Rectal smooth muscle tissue (tissue), 1 donor: ENCODE measurements around the gene LDB3.

Source experiments
- H3K27ac ChIP-seq: one replicate; pipeline ENCODE4 v1.7.0; 2013; ENCODE audit warnings: low read depth, low read length, inconsistent platforms
- H3K27me3 ChIP-seq: one replicate; pipeline ENCODE4 v1.7.0; 2013; ENCODE audit warnings: low read length; ENCODE audit not compliant: control insufficient read depth, insufficient read depth
- H3K36me3 ChIP-seq: one replicate; pipeline ENCODE4 v1.7.0; 2013; ENCODE audit warnings: low read length; ENCODE audit not compliant: control insufficient read depth, insufficient read depth
- H3K4me1 ChIP-seq: one replicate; pipeline ENCODE4 v1.7.0; 2013; ENCODE audit warnings: low read length; ENCODE audit not compliant: control insufficient read depth, insufficient read depth
- H3K4me3 ChIP-seq: one replicate; pipeline ENCODE4 v1.7.0; 2013; ENCODE audit warnings: low read length
- H3K9ac ChIP-seq: one replicate; pipeline ENCODE4 v1.7.0; 2013; ENCODE audit warnings: low read length

LDB3 gene

DNA sequence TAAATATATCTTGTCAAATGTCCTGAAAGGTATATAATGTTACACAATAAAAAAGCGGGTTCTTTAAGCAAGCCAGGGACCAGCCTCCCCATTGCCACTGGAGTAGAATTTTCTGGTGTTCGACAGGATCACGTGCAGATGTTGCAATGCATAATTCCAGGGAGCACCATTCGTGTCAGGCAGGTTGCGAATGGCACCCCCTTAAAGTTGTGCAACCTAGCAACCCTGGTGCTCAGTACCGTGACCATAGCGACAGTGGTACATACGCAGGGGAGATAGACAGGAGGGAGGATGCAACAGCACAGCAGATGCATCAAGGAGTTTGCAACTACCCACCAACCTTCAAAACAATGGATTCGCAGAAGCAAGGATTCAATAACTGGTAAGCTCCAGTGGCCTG is 81.5 kb downstream of the LDB3 start:
- Histone ChIP-seq H3K27ac (no peak overlapping the region), H3K4me1 (peaks cover 7% of the 10 kb centered on the region), H3K36me3 (no peaks in the 10 kb centered on the region), H3K9ac (no peak overlapping the region), H3K4me3 (no peak overlapping the region), H3K27me3 (no peaks in the 10 kb centered on the region)

GRCh38 chr10:86751477-86751876 is 83.2 kb downstream of the LDB3 start:
- no peaks in the 10 kb centered on the region for H3K27me3 ChIP-seq
- no peaks in the 10 kb centered on the region for H3K36me3 ChIP-seq
- peaks cover 14% of the 10 kb centered on the region for H3K4me1 ChIP-seq
- no peak overlapping the region for H3K4me3 ChIP-seq
- no peak overlapping the region for H3K27ac ChIP-seq
- H3K9ac ChIP-seq = no peak overlapping the region

- Histone ChIP-seq H3K4me1 (peaks cover 14% of the 10 kb centered on the region), H3K27ac (no peak overlapping the region), H3K27me3 (no peaks in the 10 kb centered on the region), H3K4me3 (no peak overlapping the region), H3K9ac (no peak overlapping the region), H3K36me3 (no peaks in the 10 kb centered on the region)
These were observed 84.0 kb downstream of the LDB3 start for GRCh38 chr10:86752311-86752710.

DNA sequence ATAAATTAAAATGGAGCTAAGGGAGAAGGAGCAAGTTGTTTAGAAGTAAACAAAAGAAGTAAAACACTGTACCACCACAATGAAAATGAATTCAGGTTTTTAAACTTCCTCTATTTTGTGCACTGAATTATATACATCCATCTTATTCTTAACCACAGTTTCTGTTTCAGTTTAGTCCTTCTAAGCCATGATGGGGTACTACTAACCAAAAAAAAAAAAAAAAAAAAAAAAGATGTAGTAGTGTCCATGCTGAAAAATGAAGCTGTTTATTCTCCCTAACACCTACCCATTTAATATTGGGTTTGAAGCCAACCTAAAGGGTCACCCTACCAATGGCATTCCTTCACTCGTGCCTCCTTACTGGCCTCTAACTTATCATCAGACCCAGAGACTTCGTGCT is 84.7 kb downstream of the LDB3 start:
- no peaks in the 10 kb centered on the region for H3K27me3 ChIP-seq
- no peak overlapping the region for H3K4me3 ChIP-seq
- no peak overlapping the region for H3K9ac ChIP-seq
- H3K36me3 ChIP-seq = no peaks in the 10 kb centered on the region
- H3K4me1 ChIP-seq = peaks cover 14% of the 10 kb centered on the region
- H3K27ac ChIP-seq = no peak overlapping the region

DNA sequence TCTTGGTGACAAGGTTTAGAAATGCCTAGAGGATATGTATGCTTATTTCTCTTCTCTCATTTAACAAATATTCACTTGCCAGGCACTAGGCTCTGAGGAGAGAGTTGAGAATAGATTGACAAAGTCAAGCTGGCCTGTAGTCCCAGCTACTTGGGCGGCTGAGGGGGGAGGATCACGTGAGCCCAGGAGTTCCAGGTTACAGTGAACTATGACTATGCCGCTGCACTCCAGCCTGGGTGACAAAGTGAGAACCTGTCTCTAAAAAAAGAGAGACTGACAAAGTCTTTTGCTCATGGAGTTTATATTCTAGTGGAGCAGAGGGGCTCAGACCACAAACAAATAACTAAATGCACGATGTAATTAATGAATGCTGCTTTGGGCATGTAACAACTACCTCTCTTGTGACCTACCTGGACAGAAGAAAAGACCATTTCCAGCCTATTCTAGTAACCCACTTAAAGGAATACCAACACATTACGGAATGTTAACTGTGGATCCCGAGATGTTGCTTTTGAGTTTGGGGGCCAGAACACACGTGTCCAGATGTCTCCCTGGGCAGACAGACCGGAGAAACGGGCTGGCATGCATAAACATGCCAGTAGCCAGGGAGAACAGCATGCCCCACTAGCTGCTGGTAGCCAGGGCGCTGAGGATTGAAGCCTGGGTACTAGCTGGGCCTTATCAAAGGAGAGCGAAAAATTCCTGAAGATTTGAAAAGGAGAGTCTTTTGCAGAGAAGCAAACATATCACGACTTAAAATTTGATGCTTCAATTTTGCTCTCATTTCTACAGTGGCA is 85.5 kb downstream of the LDB3 start:
- Histone ChIP-seq H3K4me3 (no peak overlapping the region), H3K27me3 (no peaks in the 10 kb centered on the region), H3K27ac (peak overlapping the region; percentile 48), H3K4me1 (peaks cover 16% of the 10 kb centered on the region), H3K36me3 (no peaks in the 10 kb centered on the region), H3K9ac (no peak overlapping the region)

DNA sequence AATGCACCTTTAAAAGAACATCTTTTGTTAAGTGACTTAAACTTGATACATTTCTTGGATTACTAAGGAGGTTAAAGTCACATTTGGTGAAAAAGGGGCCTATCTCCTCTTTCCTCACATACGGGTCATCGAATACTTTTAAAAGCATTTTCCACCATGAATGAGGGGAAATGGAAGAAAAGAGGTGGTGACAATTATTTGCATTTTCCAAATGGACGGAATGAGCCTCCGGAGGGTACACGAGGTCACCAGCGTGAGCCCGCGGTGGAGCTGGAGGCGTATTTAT is 87.1 kb downstream of the LDB3 start:
- Histone ChIP-seq H3K27ac (peak overlapping the region; percentile 98), H3K36me3 (no peaks in the 10 kb centered on the region), H3K9ac (no peak overlapping the region), H3K27me3 (no peaks in the 10 kb centered on the region), H3K4me3 (peak overlapping the region; percentile 76), H3K4me1 (peaks cover 19% of the 10 kb centered on the region)

DNA sequence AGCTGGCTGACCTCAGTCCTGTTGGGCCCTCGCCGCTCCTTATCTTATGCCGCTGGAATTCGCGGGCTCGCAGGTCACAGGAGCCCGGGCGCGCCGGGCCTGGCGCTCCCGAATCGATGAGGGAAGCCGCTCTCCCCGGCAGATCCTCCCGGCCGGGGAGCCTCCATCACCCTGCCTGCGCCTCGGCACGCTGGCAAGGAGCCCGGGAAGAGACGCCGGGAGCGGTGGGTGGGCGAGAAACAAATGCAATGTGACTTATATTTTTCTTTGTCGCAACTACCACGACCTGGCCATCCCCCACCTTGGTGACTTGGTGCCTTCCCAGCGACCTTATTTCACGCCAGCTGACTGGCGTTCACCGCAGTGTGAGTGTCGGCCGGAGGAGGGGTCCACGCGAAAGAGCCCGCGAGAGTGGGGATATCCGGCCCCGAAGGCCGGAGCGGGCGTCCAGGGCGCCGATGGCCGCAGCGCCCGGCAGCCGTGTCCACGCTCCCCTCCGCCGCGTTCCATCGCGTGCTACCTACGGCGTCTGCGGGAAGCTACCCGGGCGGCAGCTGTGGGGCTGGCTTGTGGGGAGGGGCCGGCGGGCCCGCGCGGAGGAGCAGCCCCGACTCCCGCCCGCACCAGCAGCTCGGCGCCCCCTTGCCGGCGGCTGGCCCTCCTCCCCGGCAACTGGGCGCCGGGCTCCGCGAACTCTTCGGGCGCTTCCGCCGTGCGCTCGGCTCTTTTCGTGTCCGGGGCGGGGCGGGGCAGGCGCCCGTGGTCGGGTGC is 87.6 kb downstream of the LDB3 start:
- Histone ChIP-seq H3K9ac (peak overlapping the region; percentile 88), H3K27me3 (no peaks in the 10 kb centered on the region), H3K4me3 (peak overlapping the region; percentile 76), H3K36me3 (no peaks in the 10 kb centered on the region), H3K27ac (peak overlapping the region; percentile 98), H3K4me1 (peaks cover 23% of the 10 kb centered on the region)

DNA sequence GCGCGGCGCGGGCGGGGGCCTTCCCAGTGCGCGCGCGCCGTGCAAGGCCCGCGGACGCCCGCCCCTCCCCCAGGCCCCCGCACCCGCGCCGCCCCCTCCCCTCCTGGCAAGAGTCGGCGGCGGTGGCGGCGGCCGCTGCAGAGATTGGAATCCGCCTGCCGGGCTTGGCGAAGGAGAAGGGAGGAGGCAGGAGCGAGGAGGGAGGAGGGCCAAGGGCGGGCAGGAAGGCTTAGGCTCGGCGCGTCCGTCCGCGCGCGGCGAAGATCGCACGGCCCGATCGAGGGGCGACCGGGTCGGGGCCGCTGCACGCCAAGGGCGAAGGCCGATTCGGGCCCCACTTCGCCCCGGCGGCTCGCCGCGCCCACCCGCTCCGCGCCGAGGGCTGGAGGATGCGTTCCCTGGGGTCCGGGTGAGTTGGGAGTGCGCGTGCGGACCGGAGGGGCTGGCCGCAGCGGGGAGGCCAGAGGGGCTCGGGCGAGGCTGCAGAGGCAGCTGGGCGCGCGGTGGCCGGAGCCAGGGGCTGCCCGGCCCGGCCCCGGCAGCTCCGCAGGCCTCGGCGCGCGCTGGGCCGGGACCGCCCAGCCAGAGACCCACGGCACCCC is 88.3 kb downstream of the LDB3 start, which contains the start of gene BMPR1A:
Gene BMPR1A (plus strand): TSS at position 109 of the 602 bp plus-strand sequence. CDS start 119,400 bp downstream, outside the sequence.
- peak within 1 kb of the TSS; percentile 82 for H3K4me3 ChIP-seq
- H3K9ac ChIP-seq = peak within 1 kb of the TSS; percentile 88
- no peaks in the 10 kb centered on the region for H3K27me3 ChIP-seq
- peaks cover 26% of the 10 kb centered on the region for H3K4me1 ChIP-seq
- no peaks in the 10 kb centered on the region for H3K36me3 ChIP-seq
- peak within 1 kb of the TSS; percentile 98 for H3K27ac ChIP-seq

DNA sequence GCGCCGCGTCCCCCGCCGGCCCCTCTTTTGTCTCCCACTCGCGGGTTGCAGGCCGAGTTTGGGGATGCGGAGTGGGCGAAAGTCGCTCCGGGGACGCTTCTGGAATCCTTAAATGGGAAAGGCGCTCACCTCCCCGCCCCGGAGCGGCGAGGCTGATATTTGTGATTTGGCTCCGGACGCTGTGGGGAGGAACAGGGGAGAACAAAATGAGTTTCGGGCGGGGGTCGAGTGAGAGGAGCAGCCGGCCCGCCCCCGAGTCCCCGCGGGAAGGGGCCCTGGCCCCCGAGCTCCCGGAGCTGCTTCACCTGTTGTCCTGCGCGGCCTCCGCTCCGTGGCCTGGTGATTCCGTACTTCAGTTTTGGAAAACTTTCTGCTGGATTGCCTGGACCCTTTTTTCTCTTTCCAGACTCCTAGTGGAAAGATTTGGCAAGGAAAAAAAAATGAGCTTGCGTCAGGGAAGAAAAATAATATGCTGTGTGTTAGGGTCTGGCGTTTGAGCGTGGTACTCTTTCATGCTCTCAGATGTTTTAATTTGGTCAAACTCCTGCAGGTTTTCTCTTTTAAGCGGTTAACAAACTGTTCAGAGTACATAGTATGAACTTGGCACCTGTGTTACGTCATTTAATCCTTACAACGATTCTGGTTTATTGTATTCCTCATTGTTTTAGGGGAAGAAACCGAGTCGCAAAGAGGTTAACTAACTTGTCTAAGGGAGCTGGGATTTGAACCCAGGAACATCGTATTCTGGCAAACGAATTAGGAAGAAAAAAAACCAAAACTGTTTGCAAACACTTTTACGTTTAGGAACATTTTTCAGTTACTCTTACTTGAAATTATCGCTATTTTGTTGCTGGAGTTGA is 89.0 kb downstream of the LDB3 start:
- no peaks in the 10 kb centered on the region for H3K27me3 ChIP-seq
- H3K36me3 ChIP-seq = no peaks in the 10 kb centered on the region
- peak overlapping the region; percentile 70 for H3K9ac ChIP-seq
- H3K27ac ChIP-seq = peak overlapping the region; percentile 98
- peaks cover 27% of the 10 kb centered on the region for H3K4me1 ChIP-seq
- peak overlapping the region; percentile 82 for H3K4me3 ChIP-seq

- H3K36me3 ChIP-seq = no peaks in the 10 kb centered on the region
- peak overlapping the region; percentile 98 for H3K27ac ChIP-seq
- H3K4me3 ChIP-seq = peak overlapping the region; percentile 82
- H3K27me3 ChIP-seq = no peaks in the 10 kb centered on the region
- peaks cover 26% of the 10 kb centered on the region for H3K4me1 ChIP-seq
- no peak overlapping the region for H3K9ac ChIP-seq
These were observed 90.1 kb downstream of the LDB3 start for GRCh38 chr10:86758189-86759072.

DNA sequence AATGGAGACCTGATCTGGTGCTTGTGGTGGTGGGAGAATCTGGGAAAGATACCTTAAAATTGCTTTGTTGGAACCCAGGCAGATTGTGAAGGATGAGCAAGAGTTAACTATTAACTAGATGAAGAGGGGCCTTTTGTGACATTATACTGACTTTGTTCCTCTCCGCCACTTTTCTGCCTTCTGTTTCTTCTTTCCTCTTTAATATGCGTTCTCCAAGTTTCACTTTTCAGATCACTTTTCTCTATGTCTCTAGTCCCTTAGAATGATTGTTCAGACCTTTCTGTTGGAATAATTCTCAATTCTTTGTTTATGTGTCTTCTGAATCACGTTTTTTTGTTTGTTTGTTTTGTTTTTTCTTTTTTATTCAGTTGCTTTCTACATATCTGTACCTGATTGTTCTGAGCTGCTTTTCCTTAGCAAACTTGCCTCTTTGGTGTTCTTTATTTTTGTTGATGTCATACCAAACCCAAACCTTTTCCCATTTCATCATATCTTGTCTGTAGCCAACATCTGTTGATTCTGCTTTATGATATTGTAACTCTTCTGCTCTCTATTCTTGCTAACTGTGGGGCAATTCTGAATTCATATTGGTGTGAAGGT is 90.9 kb downstream of the LDB3 start:
- Histone ChIP-seq H3K36me3 (no peaks in the 10 kb centered on the region), H3K27ac (peak overlapping the region; percentile 98), H3K27me3 (no peaks in the 10 kb centered on the region), H3K4me1 (peaks cover 20% of the 10 kb centered on the region), H3K4me3 (peak overlapping the region; percentile 82), H3K9ac (no peak overlapping the region)
